Sigmoid colon (tissue), 7 donors: Measurements from ENCODE around the gene FAM168A. TPM values are rescaled to one million over a fixed set of nuclear protein-coding genes. Genes with fewer than 3 reads are reported as not detected.

ENCODE experiments used
- DNase-seq: peaks from one replicate; pipeline ENCODE4 v3.0.0-alpha.2; 2019
- H3K27ac ChIP-seq, 4 donors: fragments of 200-600 bp; sonication (generic); one replicate each; pipeline ENCODE4 v1.5.1; 2016 to 2019; ENCODE audit warnings: mild to moderate bottlenecking in 1 of 4
- H3K27me3 ChIP-seq, 3 donors: fragments of 200-600 bp; sonication (generic); one replicate each; pipeline ENCODE4 v1.5.1; 2019; ENCODE audit warnings: mild to moderate bottlenecking in 1 of 3
- H3K36me3 ChIP-seq, 4 donors: fragments of 200-600 bp; sonication (generic); one replicate each; pipeline ENCODE4 v1.5.1; 2016 to 2019
- H3K4me1 ChIP-seq, 4 donors: fragments of 200-600 bp; sonication (generic); one replicate each; pipeline ENCODE4 v1.5.1; 2017 to 2019
- H3K4me3 ChIP-seq, 4 donors: fragments of 200-600 bp; sonication (generic); one replicate each; pipeline ENCODE4 v1.5.1; 2017 to 2019; ENCODE audit warnings: mild to moderate bottlenecking in 2 of 4, moderate library complexity in 1 of 4
- H3K9me3 ChIP-seq, 4 donors: fragments of 200-600 bp in 3 of 4; sonication (generic) in 3 of 4; one replicate each; pipeline versions ENCODE4 v1.5.1 to v1.6.1; 2013 to 2019
- CTCF ChIP-seq, 4 experiments: fragments of 450-650 bp in 3 of 4; fragments of 200-600 bp in 1 of 4; IDR thresholded peaks; one replicate each; pipeline ENCODE4 v1.5.1; 2016 to 2019; ENCODE audit warnings: antibody characterized with exemption in 4 of 4, mild to moderate bottlenecking in 3 of 4, moderate library complexity in 2 of 4
- EP300 ChIP-seq, 4 donors: sonication (generic); formaldehyde crosslinking; IDR thresholded peaks; one replicate each; pipeline ENCODE4 v1.6.1; 2017; ENCODE audit warnings: antibody characterized with exemption in 4 of 4
- POLR2A ChIP-seq, 2 donors: fragments of 450-650 bp; IDR thresholded peaks; one replicate each; pipeline ENCODE4 v1.6.1; 2016; ENCODE audit warnings: antibody characterized with exemption in 2 of 2, mild to moderate bottlenecking in 2 of 2, moderate library complexity in 2 of 2
- POLR2AphosphoS5 ChIP-seq, 4 donors: sonication (generic); formaldehyde crosslinking; IDR thresholded peaks; one replicate each; pipeline ENCODE4 v1.6.1; 2017; ENCODE audit warnings: antibody characterized with exemption in 4 of 4
- WGBS, 2 donors: extraction: QIAGEN DNeasy Blood & Tissue Kit; methylation state at CpG; one replicate each; pipeline ENCODE4 v1.1.7; 2013; 5-methylcytosine and 5-hydroxymethylcytosine counted together
- intact Hi-C: fragments of 100-400 bp; cut with DNase I; formaldehyde crosslinking; loops from one replicate; pipeline ENCODE4 v1.15.1; 2023
- polyA plus RNA-seq, 3 donors: library from polyadenylated mRNA; stranded (reverse); fragments of 200-250 nt; gene quantifications; one replicate each; pipeline ENCODE4 v1.2.3, GENCODE V29; 2013
- total RNA-seq, 4 donors: library from RNA; depleted of rRNA; stranded (reverse); fragments of >200 nt; gene quantifications; one replicate each; pipeline ENCODE4 v1.1.0, GENCODE V29; 2016
- donor health status: healthy with polysubstance abuse.
- donor health status: Bipolar disorder and iron deficiency.
- donor health status: healthy.

The FAM168A gene
- total and polyA plus RNA-seq, 7 donors, result 3.6 to 37.7 (median 20.7) TPM

GRCh38 chr11:73384872-73385689, 212.8 kb downstream of the FAM168A start:
- peaks cover 0 to 14% (median 7%) of the 10 kb centered on the region in 4 donors for H3K4me1 ChIP-seq

GRCh38 chr11:73384531-73384871, 213.4 kb downstream of the FAM168A start:
- Histone ChIP-seq H3K4me1 (peaks cover 0 to 14% (median 7%) of the 10 kb centered on the region in 4 donors), H3K4me3 (no peak overlapping the region), H3K9me3 (no peaks in the 10 kb centered on the region), H3K27me3 (no peaks in the 10 kb centered on the region), H3K27ac (peak overlapping the region in 3 of 4 donors; percentile 7 to 39 (median 25)), H3K36me3 (no peaks in the 10 kb centered on the region)
- WGBS, 2 donors, result 63 to 86% methylated on average over 4 of the region's 4 CpGs
- intact Hi-C loops, result no loop called here
- no peak for DNase-seq
- TF ChIP-seq CTCF (IDR thresholded peaks at IDR 0.05), result no peak
- no peak for TF ChIP-seq POLR2AphosphoS5 (IDR thresholded peaks at IDR 0.05)
- TF ChIP-seq POLR2A (IDR thresholded peaks at IDR 0.05), result no peak
- TF ChIP-seq EP300 (IDR thresholded peaks at IDR 0.05), result no peak

More at GRCh38 chr11:73384872-73385689, 212.8 kb downstream of the FAM168A start:
- no peak overlapping the region for H3K4me3 ChIP-seq
- H3K9me3 ChIP-seq, result no peaks in the 10 kb centered on the region
- intact Hi-C loops, result no loop called here
- 40 to 68% methylated on average over 21 of the region's 21 CpGs for WGBS, 2 donors
- peak overlapping the region; percentile 26 to 49 (median 39) for H3K27ac ChIP-seq
- H3K27me3 ChIP-seq, result no peaks in the 10 kb centered on the region
- H3K36me3 ChIP-seq, result no peaks in the 10 kb centered on the region
- TF ChIP-seq POLR2AphosphoS5 (IDR thresholded peaks at IDR 0.05) (no peak), CTCF (IDR thresholded peaks at IDR 0.05) (no peak), POLR2A (IDR thresholded peaks at IDR 0.05) (no peak), EP300 (IDR thresholded peaks at IDR 0.05) (no peak)
- DNase-seq, result peak; percentile 77

GRCh38 chr11:73384125-73384441, 213.8 kb downstream of the FAM168A start:
- Histone ChIP-seq H3K27me3 (no peaks in the 10 kb centered on the region), H3K4me1 (peaks cover 0 to 14% (median 7%) of the 10 kb centered on the region in 4 donors), H3K27ac (peak overlapping the region in 2 of 4 donors; percentile 7 to 25), H3K36me3 (no peaks in the 10 kb centered on the region), H3K4me3 (no peak overlapping the region), H3K9me3 (no peaks in the 10 kb centered on the region)
- no peak for DNase-seq
- 94 to 96% methylated on average over 7 of the region's 7 CpGs for WGBS, 2 donors
- TF ChIP-seq POLR2AphosphoS5 (IDR thresholded peaks at IDR 0.05), result no peak
- intact Hi-C loops, result no loop called here

- no peak for DNase-seq
- Histone ChIP-seq H3K36me3 (no peaks in the 10 kb centered on the region), H3K27ac (no peak overlapping the region), H3K4me1 (peaks cover 0 to 14% (median 7%) of the 10 kb centered on the region in 4 donors), H3K4me3 (no peak overlapping the region), H3K9me3 (no peaks in the 10 kb centered on the region), H3K27me3 (no peaks in the 10 kb centered on the region)
- 44 to 58% methylated on average over 9 of the region's 9 CpGs for WGBS, 2 donors
- intact Hi-C loops, result no loop called here
- TF ChIP-seq EP300 (IDR thresholded peaks at IDR 0.05), result no peak
- TF ChIP-seq POLR2AphosphoS5 (IDR thresholded peaks at IDR 0.05), result no peak
- no peak for TF ChIP-seq POLR2A (IDR thresholded peaks at IDR 0.05)
- TF ChIP-seq CTCF (IDR thresholded peaks at IDR 0.05), result no peak
These were observed 214.4 kb downstream of the FAM168A start for GRCh38 chr11:73383249-73384124.

GRCh38 chr11:73382747-73383146, 215.2 kb downstream of the FAM168A start:
- TF ChIP-seq EP300 (IDR thresholded peaks at IDR 0.05) (no peak), POLR2AphosphoS5 (IDR thresholded peaks at IDR 0.05) (no peak), POLR2A (IDR thresholded peaks at IDR 0.05) (no peak)
- WGBS, 2 donors, result 56 to 75% methylated on average over 3 of the region's 3 CpGs
- H3K36me3 ChIP-seq, result no peaks in the 10 kb centered on the region
- H3K27ac ChIP-seq, result no peak overlapping the region
- H3K9me3 ChIP-seq, result no peaks in the 10 kb centered on the region
- H3K4me3 ChIP-seq, result no peak overlapping the region
- no peak for DNase-seq
- intact Hi-C loops, result no loop called here
- H3K4me1 ChIP-seq, result peaks cover 0 to 14% (median 7%) of the 10 kb centered on the region in 4 donors
- H3K27me3 ChIP-seq, result no peaks in the 10 kb centered on the region
